ENCODE data around the gene NFIA.
A peak's percentile ranks its signal among the peaks of the same experiment; 100 is the strongest.

The NFIA gene

DNA sequence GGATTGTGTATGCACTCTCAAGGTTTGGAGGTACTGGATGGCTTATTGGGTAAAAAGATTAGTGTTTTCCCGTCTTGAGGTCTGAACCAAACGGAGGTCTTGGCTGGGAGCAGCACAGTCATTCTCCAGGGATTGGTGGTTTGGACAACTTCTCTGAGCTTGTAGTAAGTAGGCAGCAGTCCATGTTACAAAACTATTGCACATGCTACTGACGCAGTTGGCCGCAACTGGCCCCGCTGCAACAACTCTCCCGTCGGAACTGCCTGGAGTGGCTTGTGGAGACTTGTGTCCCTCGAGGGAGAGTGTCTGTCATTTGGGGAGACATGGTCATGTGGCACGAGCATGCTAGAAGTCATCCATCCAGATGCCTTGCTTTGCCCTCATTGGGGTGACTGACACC, 366.6 kb downstream of the NFIA start:
- DNase-seq (ENCODE audit: low read depth in 2 of 2), result peak; percentile 99
- TF ChIP-seq, protein P1, sequence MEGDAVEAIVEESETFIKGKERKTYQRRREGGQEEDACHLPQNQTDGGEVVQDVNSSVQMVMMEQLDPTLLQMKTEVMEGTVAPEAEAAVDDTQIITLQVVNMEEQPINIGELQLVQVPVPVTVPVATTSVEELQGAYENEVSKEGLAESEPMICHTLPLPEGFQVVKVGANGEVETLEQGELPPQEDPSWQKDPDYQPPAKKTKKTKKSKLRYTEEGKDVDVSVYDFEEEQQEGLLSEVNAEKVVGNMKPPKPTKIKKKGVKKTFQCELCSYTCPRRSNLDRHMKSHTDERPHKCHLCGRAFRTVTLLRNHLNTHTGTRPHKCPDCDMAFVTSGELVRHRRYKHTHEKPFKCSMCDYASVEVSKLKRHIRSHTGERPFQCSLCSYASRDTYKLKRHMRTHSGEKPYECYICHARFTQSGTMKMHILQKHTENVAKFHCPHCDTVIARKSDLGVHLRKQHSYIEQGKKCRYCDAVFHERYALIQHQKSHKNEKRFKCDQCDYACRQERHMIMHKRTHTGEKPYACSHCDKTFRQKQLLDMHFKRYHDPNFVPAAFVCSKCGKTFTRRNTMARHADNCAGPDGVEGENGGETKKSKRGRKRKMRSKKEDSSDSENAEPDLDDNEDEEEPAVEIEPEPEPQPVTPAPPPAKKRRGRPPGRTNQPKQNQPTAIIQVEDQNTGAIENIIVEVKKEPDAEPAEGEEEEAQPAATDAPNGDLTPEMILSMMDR (IDR thresholded peaks at IDR 0.05; ENCODE audit: low read depth, low read length), result no peak
- no peak overlapping the region for H3K4me3 ChIP-seq (replicated peaks in 1 of 2; ENCODE audit: low read depth in 2 of 2, low read length in 2 of 2)

DNA sequence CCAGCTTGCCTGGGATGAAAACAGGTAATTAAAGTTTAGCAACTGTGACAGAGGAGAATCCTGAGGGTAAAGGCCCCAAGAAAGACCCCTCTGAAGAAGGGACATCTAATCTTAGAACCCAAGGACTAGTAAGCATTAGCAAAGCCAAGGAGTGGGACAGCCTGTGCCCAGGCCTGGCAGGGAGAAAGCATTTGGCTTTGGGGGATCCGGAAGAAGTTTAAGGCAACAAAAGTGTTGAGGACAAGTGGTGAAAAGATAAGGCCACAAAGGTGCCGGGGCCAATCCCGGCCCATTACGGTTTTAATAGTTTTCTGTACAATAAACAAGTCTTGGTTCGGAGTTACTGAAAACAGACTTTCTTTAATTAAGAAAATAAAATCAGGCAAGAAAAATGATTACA, 367.0 kb downstream of the NFIA start:
- TF ChIP-seq, protein P1 (IDR thresholded peaks at IDR 0.05; ENCODE audit: low read depth, low read length), result no peak
- DNase-seq (ENCODE audit: low read depth in 2 of 2), result no peak

DNA sequence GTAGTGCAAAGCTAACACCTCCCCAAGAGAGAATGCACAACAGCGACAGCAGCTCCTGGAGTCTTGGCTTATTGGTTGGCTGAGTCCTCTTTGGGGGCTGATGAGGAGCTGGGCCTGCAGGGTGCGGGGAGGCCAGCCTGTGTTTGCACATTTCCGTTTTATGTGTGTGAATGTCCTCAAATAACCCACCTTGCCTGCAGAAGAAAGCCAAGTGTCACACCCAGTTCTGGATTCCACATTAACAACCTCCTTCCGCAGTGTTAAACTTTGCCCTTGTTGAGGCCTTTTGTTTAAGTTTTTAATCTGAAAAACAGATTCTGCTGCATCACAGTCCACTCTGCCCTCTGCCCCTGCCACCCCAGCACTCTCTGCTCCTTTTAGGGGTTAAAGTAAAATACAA, 368.1 kb downstream of the NFIA start:
- H3K4me3 ChIP-seq (replicated peaks in 1 of 2; ENCODE audit: low read depth in 2 of 2, low read length in 2 of 2), result no peak overlapping the region
- TF ChIP-seq, protein P1 (IDR thresholded peaks at IDR 0.05; ENCODE audit: low read depth, low read length), result no peak
- DNase-seq (ENCODE audit: low read depth in 2 of 2), result peak; percentile 40 to 80

More for the DNA sequence above, 367.0 kb downstream of the NFIA start:
- H3K4me3 ChIP-seq (replicated peaks in 1 of 2; ENCODE audit: low read depth in 2 of 2, low read length in 2 of 2), result no peak overlapping the region

DNA sequence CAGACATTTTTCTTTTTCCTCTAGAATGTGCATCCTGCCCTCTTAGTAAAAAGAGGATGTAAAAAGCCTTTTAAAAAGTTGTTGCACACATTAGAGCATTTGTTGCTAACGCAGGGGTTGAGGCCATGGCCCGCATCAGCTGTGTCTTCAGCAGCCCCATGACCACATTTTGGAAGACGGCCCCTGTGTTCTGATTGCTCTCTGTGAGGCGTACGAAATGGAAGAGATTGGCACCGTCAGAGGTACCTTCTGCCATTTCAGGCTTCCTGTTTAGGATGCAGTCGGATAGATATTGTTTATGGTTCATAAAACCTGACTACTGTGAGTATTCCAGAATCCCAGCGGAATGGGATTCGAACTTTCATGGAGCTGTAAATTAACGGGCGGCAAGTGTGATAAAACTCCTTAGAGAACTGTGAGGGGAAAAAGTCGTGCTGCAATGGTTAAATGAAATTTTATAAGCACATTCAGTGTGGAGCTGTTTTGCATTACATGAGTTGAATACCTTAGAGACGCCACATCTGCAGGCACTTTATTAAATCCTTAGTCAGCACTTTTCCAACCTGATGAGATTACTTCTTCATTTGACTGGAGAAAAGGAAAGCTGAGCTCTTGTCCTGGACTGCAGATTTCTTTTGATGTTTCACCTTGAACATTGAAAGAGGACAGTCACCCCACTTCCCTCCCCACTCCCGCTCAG, 368.7 kb downstream of the NFIA start:
- TF ChIP-seq, protein P1 (IDR thresholded peaks at IDR 0.05; ENCODE audit: low read depth, low read length), result no peak
- H3K4me3 ChIP-seq (replicated peaks in 1 of 2; ENCODE audit: low read depth in 2 of 2, low read length in 2 of 2), result no peak overlapping the region
- no peak for DNase-seq (ENCODE audit: low read depth in 2 of 2)

DNA sequence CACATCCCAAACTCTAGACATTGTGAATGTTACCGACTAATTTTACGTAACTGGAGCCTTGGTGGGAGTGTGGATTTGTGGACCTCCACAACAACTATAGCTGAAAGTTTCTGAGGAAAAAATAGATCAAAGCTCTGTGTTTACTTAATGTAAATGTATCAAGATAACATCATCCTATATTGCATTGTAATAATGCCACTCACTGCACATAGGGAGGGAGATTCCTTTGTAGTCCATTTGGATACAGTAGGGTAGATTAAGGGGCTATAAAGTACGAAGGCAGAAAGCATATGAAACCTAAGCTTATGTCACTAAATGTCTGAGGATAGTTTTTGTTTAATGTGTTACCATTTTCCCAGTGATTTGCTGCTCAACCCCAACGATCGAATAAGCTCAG, 369.2 kb downstream of the NFIA start:
- TF ChIP-seq, protein P1 (IDR thresholded peaks at IDR 0.05; ENCODE audit: low read depth, low read length), result no peak
- H3K4me3 ChIP-seq (replicated peaks in 1 of 2; ENCODE audit: low read depth in 2 of 2, low read length in 2 of 2), result no peak overlapping the region
- DNase-seq (ENCODE audit: low read depth in 2 of 2), result no peak

DNA sequence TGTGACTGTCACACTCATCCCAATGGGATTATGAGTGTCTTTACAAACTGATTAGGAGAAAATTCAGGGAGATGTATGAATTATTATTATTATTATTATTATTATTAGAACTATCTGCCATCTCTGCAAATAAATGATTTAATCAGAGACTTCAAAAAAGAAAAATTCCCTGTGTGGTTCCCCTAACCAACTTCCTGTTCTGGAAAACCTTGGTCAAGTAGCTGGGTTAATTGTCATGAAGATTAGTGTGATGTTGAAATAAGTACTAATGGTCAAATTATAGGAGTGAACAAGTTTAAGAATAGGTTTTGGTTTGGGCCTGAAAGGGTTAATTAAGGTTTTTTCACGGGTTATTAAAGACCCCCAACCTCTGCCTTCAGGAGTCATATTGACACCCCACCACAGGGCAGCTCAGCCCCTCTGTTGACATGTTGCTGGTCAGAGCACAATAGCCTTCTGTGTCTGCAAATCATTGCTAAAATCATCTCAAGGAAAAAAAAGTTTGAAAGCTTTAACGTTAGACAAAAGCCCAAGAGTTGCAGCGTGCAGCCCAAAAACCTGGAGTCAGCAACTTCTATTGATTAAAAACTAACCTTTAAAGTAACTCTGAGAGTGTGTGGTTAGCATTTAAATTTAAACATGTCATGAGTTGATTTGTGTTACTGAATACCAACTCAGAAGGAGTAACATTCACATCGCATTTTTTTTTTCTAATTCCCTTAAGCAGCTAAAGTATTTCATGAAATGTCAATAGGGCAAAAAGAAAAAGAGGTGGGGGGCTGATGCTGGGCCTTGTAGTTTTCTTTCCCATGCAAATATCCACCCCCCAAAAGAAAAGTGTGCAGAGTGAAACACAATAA, 370.0 kb downstream of the NFIA start:
- peak; percentile 22 to 26 for DNase-seq (ENCODE audit: low read depth in 2 of 2)
- H3K4me3 ChIP-seq (replicated peaks in 1 of 2; ENCODE audit: low read depth in 2 of 2, low read length in 2 of 2), result no peak overlapping the region
- TF ChIP-seq, protein P1 (IDR thresholded peaks at IDR 0.05; ENCODE audit: low read depth, low read length), result no peak
